Measurements from ENCODE around the gene SPEG.
A peak's percentile ranks its signal among the peaks of the same experiment; 100 is the strongest.

The SPEG gene

DNA sequence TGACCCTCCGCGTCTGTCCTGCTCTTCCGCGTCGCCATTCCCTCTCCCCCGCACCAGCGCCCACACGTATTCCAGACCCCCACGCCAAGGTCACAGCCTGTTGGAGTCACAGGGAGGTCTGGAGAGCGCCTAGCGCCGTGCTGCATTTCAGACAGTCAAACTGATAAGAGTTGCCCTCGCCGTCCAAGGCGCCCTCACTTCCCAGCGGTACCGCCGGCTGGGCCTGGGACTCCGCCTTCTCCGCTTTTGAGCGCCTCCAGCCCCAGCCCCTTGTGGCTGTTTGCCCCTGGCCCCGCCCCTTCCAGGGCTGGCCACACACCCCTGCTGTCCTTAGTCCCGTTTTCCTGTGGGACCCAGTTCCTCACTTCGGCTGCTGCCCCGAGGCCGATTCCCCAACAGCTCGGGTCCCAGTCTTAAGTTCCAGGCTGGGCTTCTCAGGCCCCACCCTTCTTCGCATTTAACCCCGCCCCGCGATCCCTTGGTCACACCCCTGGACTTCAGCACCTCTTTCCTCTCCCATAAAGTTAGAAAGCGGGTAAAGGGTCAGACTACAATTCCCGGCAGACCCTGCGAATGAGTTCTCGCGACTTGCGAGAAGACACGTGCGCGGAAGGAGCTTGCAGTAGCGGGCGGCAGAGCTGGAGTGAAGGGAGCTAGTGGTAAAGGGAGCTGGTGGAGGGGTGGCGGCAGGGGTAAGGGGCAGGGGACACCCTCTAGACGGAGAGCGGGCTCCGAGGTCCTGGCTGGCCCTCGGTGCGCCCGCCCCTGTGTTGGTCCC is 63.8 kb downstream of the SPEG start, which contains the start of gene GMPPA:
TSS of gene GMPPA (plus strand) at position 612 of the 778 bp plus-strand sequence. CDS start 1,085 bp downstream, outside the sequence.
- DNase-seq, result peak; percentile 98

DNA sequence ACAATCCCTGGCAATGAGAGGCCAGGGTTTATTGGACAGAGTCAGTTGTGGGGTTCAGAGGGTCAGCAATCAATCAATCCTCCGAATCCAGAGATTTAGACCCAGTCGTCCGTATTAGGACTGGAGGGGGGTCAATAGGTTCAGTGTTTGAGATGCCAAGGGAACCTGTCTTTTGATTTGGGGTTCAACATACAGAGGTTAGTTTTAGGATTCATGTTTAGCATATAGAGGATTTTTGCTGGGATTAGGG is 64.3 kb downstream of the SPEG start:
- no peak for DNase-seq

DNA sequence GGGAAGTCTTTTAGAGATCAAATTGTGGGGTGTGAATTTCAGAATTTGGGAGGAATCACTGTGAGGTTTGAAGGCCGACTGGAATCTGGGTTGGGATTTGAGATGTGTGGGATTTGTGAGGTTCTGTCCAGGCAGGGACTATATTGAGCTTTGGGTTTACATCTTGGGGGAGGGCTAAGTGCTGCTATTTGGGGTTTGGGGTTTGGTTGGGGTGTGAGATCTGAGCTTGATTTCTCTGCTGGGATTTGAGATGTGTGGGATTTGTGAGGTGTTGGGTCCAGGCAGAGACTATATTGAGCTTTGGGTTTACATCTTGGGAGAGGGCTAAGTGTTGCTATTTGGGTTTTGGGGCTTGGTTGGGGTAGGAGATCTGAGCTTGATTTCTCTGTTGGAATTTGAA is 64.9 kb downstream of the SPEG start:
- DNase-seq, result no peak

DNA sequence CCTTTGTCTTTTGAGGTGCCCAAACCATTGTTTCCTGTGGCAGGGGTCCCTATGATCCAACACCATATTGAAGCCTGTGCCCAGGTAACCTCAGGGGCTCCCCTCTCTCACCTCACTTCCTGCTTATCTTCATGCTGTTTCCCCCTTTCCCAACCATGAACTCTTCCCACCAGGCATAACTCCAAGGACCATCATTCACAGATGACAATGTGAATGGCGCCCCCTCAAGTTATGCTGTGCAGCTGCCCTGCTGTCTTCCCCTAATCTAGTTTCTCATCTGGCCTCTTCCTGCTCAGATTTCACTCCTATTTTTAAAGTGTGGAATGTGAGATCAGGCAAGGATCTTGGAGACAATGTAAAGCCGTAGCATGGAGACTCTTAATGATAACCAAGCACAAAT is 65.5 kb downstream of the SPEG start:
- DNase-seq, result no peak

DNA sequence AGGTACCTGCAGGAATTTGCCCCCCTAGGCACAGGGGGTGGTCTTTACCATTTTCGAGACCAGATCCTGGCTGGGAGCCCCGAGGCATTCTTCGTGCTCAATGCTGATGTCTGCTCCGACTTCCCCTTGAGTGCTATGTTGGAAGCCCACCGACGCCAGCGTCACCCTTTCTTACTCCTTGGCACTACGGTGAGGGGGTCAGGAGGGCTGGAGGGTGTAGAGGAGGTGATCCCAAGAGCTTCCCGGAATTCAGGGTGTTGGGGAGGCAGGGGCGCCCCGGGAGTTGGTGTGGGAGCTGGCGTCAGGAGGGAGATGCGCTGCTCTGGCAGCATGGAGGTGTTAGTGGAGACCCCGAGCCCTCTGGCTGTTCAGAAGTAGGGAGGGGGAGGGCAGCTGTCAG is 67.2 kb downstream of the SPEG start:
- no peak for DNase-seq

DNA sequence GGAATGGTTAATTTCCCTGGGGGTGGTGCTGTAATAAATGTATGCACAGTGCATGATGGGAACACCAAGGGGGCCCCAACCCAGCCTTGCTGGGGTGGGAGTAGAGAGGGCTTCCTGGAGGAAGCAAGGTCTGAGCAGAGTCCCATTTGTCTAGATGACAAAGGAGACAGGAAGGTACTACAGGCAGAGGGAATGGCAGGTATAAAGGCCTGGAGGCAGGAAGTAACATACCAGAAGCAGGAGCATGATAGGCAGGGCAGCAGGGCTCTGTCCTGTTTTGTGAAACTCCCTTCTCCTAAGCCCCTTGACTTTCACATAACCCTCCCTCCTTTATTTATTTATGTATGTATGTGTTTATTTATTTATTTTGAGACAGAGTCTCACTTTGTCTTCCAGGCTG is 68.0 kb downstream of the SPEG start:
- DNase-seq, result no peak

DNA sequence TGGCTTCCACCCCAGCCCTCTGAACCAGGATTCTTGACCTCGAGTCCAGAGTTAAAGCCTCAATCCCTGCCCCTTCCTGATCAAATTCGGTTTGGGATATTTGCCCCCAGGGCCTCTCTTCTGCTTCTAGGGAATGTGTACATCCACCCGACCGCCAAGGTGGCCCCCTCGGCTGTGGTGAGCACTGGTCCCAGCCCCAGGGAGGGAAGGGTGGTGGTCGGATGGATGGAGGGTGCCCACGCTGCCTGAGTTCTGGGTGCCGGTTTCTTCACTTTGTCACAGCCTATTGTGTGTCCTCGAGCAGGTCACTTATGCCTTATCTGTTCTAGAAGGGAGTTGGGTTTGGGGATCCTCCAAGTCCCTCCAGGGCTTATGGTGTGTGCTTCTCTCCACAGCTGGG is 70.9 kb downstream of the SPEG start:
- DNase-seq, result no peak

DNA sequence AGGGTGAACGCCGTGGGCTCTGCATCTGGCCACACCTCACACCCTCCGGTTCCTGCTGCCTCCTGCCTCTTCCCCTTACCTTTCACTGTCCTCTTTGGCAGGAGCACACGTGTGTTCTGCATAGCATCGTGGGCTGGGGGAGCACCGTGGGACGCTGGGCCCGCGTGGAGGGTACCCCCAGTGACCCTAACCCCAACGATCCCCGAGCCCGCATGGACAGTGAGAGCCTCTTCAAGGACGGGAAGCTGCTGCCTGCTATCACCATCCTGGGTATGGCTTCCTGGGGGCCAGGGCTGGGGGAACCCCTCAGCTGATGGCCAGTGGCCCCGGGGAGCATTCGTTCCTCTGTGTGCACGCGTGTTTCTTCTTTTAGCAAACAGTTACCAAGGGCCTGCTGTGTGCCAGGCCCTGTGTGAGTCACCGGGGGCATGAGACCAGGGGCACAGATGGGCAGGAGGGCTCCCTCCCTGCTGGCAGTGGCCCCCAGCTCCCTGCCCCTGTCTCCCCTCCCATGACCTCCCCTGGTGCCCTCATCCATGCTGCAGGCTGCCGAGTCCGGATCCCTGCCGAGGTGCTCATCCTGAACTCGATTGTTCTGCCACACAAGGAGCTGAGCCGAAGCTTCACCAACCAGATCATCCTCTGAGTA is 71.6 kb downstream of the SPEG start:
- DNase-seq, result no peak

DNA sequence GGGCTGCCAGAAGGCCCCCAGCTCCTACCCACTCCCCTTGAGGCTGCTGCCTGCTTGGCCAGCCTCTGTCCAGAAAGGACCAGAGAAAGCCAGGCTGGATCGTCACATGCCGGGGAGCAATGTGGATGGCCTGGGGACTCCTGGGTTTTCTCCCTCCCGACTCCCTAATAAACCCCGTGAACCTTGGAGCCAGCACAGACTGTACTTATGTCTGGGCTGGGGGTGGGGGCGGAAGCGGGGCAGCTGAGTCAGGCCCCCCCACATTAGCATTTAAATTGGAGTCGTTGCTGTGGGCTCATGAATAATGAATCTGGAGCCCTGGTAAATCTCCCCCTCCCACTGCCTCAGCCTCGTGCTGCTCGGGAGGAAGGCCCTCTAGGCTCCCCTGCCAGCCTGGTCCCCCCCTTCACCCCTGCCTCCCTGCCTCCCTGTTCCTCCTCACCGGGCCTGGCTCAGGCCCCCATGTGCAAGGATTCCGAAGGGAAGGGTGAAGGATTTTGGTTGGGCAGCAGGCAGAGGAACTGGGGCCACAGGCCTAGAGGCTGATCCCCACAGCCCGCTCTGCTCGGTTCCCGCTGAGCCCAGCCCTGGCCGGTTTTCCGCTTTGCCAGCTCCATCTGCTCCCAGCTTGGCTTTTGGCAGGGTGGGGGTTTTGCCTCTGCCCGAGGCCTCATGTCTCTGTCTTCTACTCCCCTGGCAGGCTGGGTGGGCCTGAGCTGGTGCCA is 72.3 kb downstream of the SPEG start:
- no peak for DNase-seq

DNA sequence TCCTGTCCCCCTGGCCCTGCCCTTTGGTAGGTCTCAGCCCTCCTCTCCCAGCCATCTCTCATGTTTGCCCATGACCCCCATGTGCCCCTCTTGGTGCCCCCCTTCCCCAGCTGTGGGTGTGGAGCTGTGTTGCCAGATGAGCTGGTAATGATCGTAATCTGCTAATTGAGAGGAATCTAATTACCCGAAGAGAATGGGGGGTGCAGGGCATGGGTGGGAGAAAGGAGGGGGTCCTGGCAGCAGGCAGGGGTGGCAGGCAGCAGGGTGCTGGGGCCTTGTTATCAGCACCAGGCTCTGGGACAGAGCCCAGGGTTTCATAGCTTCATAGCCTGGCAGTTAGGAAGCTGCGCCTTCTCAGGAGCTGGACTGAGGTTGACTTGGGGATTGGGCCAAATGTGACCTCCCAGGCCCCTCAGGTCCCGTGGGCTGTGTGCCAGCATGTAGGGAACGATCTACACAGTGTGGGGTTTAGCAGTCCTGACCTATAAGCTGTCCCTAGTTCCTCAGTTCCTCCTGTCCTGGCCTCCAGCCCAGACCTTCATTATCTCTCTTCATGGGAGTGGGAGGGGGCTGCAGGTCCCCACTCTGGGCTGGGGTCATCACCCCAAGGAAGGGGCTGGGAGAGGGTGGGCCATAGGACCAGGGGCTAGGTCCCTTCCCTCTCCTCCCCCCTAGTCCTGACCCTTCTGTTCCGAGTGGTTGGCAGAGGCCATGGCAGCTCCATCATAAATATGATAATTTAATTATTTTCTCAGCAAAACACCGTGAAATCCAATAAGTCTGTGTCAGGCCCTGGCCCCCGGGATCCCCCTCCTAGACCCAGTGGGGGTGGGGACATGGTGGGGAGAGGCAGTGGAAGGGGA is 73.2 kb downstream of the SPEG start:
- DNase-seq, result no peak

DNA sequence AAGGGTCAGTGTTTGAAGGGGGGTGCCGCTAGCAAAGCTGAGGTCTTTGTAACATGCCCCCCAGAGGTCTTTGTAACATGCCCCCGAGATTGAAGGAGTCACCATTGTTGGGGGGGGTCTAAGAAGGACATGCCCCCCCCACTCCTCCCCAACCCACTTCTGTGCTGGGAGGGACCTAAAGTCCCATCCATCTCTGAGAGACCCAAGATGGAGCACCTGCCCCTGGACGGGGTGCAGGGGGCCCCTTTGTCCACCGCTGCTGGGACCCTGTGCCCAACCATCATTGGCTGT is 73.7 kb downstream of the SPEG start:
- DNase-seq, result no peak

DNA sequence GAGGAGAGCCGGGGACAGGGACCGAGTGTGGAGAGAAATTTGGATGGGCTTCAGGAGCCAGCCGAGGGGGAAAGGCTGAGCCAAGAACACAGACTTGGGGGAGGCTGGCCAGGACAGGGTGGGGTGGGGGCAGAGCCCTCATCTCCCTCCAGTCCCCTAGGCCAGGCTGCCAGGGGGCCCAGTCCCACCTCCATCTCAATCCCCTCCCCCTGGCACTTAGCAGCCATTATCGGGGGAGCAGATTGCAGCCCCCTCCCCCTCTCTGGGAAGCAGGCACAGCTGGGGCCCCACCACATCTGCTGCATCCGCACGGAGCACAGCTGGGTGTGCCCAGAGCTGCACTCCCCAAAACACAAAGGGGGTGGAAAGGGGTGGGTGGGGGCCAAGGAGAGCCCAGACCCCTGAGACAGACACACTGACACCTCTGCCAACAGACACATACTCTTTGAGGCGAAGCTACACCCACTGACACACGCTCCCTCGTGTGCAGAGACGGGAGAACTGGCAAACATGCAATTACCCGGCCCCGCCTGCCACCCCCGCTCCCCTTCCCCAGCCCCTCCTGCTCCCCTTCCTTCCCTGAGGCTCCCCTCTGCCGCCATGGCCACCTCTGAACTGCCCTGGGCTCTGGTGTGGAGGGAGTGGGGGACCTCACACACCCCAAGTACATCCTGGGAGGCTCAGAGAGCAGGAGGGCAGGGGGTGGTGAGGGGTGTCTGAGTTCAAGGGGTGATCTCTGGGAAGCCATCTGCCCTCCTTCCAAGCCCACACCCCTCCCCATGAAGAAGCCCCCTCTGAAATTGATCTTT is 74.5 kb downstream of the SPEG start:
- DNase-seq, result no peak

DNA sequence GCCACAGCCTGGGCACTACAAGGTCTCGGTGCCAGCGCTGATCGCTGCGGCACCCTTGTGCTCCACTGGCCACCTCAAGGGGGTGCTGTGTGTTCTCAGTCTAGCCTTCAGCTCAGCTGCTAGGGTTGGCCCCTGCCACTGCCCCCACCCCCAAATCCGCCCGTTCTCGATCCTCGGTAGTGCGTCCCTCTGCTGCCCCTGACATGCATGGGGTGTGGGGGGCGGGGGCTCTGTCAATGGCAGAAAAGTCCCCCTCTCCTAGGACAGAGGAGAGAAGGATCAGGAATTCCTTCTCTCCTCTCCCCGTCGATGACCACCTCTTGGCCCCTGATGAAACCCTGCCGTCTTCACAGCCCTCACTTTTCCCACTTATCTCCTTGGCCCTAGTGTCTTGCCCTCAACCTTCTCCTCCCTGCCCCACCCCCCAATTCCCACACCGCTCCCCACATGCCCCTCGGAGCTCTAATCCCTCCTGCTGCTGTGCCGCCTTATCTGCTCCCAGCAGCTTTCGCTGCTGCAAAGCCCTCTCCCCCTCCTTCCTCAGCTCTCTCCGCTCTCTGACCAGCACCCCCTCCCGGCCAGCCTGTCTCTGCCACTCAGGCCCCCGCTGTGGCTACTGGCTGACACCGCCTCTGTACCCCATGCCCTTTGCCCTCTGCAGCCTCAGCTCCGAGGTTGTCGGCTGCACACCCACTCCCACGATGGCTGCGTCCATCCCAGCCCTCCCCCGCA is 75.3 kb downstream of the SPEG start:
- DNase-seq, result peak; percentile 12

DNA sequence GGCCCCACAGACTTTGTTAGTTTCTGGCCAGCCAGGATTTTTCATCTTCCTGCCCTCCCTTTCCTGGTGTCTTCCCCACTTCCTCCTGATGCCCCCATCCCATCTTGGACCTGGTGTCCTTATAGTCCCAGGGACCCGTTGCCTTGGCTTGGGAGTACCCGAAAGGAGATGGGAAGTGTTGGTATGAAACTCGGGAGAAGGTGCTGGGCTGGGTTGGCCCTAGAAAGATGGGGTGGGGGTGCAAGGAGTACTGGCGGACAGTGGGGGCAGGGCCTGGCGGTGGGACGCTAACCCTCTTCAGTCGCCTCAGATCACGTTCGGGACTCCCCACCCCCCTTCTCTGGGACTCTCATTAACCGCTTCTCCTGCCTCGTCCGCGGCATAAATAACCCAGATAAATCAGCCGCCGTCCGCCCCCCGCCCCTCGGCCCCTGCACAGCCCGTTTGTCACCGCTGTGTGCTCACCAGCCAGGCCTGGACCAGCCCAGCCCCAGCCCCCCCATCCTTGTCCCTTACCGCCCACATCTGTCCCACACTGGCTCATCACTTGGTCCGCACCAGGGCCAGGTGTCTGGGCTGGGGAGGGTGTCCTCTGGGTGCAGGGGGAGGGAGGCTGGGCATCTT is 76.0 kb downstream of the SPEG start:
- DNase-seq, result no peak

DNA sequence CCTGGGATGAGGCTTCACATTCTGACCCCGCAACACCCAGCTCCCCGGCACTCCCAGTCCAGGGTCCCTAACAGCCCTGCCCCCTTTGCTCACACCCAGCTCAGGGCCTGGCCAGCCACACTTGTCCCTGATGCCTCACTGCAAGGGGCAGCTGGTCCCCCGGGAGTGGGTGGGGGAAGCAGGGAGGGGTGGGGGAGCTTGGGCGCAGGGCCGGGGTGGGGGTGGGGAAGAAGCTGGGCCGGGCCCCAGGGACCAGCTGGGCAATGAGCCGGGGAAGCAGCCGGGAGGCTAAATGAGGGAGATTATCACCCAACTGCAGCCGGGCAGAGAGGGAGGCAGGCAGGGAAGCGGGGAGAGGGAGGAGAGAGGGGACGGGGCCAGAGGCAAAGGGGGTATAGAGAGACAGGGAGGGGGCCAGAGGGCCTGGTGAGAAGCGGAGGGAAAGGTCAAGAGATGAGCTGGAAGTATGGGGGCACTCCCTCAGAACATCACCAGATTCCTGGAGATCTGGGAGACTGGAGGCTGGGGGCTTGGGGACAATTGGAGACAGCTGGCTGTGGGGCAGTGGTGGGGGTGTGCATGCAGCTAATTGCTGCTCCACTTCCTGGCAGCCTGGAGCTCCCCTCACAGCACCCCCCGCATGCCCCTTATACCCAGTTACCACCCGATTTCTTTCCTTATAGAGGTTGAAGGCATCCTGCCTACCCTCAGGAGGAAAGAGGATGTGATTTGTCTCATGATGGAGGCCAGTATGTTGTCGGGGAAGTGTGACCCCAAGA is 77.1 kb downstream of the SPEG start:
- no peak for DNase-seq

DNA sequence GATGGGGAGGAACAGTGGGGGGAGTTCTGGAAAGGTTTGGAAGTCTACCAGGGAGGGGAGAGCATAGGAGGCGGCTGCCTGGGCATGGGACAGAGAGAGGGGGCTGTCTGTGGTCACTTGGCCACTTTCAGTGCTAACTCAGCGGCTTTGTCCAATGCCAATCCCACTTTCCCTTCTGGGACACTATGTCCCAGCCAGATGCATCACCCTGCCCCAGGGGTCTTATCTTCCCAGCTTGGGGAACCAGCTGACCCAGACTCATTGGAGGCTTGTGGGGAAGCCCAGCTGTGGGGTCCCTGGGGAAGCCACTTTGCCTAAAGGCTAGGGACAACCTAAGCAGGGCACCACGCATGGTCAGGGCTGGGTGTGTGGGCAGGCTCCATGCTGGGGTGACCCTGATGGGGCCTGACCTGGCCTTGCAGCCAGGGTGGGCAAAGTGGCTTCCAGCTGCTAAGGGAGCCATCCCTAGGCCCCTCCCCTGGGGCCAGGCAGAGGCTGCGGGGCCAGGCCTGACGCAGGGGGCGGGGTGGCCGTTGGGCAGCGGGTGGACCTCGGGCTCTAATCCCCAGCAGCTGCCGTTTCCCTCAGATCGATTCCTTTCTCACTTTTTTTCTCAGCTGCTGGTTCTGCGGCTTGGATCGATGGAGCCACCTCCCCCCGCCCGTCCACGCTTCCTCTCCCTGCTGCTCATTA is 78.0 kb downstream of the SPEG start:
- DNase-seq, result no peak

DNA sequence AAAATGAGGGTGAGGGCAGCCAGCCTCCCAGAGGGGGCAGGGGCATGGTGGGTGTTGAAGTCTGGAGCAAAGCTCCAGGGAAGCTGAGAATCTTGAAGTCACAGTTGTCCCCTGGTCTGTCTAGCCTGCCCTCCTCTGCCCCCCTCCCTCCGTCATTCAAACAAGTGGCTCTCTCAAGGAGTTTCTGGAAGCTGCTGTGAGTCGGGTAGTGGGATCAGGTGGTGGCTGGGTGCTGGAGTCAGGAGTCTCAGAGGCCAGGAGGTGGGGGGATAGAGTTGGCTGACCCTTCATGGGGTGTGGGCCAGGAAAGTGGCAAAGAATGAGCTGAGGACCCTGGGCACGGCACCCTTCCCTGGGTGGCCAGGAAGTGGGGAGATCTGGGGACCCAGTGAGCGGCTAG is 79.1 kb downstream of the SPEG start:
- DNase-seq, result no peak

DNA sequence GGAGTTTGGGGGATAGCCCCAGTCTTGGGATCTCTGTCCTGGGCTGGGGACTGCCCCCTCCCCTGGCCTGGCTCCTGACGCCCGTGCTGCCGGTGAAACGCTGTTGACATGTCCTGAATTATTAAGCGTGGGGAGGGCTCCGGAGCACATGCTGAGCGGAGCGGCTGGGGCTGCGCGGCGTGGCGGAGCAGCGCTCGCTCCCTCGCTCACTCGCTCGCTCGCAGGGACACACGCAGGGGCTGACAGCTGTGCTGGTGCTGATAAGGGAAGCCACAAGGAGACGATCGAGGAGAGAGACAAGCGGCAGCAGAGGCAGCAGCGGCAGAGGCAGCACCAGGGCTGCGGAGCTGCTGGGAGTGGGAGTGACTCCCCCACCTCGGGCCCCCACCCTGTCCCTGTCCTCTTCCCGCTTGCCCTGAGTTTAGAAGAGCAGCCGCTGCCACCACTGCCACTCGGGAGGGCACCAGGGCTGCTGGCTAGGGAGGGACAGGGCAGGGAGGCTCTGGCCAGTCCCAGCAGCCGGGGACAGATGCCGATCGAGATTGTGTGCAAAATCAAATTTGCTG is 79.6 kb downstream of the SPEG start, which contains the start of gene ASIC4:
TSS of gene ASIC4 (plus strand) at position 287 of the 566 bp plus-strand sequence. CDS start at position 530, 243 bp downstream.
- no peak for DNase-seq

DNA sequence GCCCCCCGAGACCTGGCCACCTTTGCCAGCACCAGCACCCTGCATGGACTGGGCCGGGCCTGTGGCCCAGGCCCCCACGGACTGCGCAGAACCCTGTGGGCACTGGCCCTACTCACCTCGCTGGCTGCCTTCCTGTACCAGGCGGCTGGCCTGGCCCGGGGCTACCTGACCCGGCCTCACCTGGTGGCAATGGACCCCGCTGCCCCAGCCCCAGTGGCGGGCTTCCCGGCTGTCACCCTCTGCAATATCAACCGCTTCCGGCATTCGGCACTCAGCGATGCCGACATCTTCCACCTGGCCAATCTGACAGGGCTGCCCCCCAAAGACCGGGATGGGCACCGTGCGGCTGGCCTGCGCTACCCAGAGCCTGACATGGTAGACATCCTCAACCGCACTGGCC is 80.2 kb downstream of the SPEG start:
- DNase-seq, result no peak
